Activated naive CD4-positive, alpha-beta T cell treated with anti-CD3 and anti-CD28 coated beads for 36 hours (primary cell): ENCODE measurements around the gene RFESD. TPM values are rescaled to one million over a fixed set of nuclear protein-coding genes. Genes with fewer than 3 reads are reported as not detected.
"Not testable (repeated sequence)": the region's sequence is repeated elsewhere in the genome, so short reads cannot be mapped to it uniquely, and the experiment has no call there.

Source experiments
- CTCF ChIA-PET: fragments of 350-600 bp; sonication (Branson Sonifier 250); formaldehyde crosslinking; loops from one replicate; lab custom pipeline; 2021; ENCODE audit warnings: antibody characterized with exemption; lab: Charles Lee
- DNase-seq: peaks from one replicate; pipeline ENCODE4 v3.0.0-alpha.2; 2020
- H3K27ac Mint-ChIP-seq: one replicate; pipeline ENCODE4 v1.8.0; 2021; ENCODE audit warnings: mild to moderate bottlenecking, mixed read lengths
- H3K27me3 Mint-ChIP-seq: one replicate; pipeline ENCODE4 v1.8.0; 2021; ENCODE audit warnings: low read depth, mixed read lengths
- H3K36me3 Mint-ChIP-seq: one replicate; pipeline ENCODE4 v1.8.0; 2021; ENCODE audit warnings: low read depth, mixed read lengths
- H3K4me1 Mint-ChIP-seq: one replicate; pipeline ENCODE4 v1.8.0; 2021; ENCODE audit warnings: low read depth, mixed read lengths
- H3K4me3 Mint-ChIP-seq: one replicate; pipeline ENCODE4 v1.8.0; 2021; ENCODE audit warnings: mild to moderate bottlenecking, moderate library complexity, mixed read lengths
- H3K9me3 Mint-ChIP-seq: one replicate; pipeline ENCODE4 v1.8.0; 2021; ENCODE audit warnings: mixed read lengths
- intact Hi-C: fragments of 100-400 bp; cut with micrococcal nuclease; formaldehyde crosslinking; loops from one replicate; pipeline ENCODE4 v1.15.1; 2023
- total RNA-seq, 2 experiments: library from RNA; stranded (reverse); gene quantifications; one replicate each; pipeline ENCODE4 v1.2.3, GENCODE V29; 2021

RFESD gene
- total RNA-seq, 2 experiments from 2014 or later, result 9.1 to 9.7 TPM

DNA sequence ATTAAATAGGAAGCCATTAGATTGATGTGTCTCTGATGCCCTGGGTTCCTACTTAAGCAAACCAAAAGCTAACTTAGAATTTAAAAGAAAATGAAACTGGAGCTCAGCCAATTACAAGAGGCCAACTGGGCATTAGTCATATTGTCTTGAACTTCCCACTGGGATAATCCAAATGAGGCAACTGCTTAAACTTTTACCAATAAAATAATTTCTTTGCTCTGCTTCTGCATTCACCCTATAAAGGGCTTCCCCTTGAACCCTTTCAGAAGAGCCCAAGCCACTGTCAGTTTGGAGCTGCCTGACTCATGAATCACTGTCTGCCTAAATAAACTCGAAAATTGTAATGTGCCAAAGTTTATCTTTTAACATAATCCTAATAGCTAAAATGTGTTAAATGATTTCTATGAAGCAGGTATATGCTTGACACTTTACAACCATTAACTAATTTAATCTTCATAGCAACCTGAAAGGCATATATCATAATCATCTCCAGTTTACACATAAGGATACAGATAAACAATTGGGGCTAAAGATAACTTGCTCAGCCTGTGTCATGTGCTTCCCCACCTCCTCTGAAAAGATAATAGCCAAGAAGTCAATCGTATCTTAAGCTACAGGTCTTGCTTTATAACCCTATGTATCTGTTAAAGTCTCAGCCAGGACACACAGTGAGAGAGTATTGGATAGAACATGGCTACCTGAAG lies 15.2 kb upstream of the RFESD start:
- no peak for DNase-seq
- Mint-ChIP-seq H3K36me3 (no peaks in the 10 kb centered on the region), H3K4me3 (peak overlapping the region; percentile 53), H3K9me3 (peaks cover 7% of the 10 kb centered on the region), H3K27me3 (no peaks in the 10 kb centered on the region), H3K4me1 (peaks cover 20% of the 10 kb centered on the region), H3K27ac (peak overlapping the region; percentile 94)
- intact Hi-C loops, result loop anchor here (5.0 kb wide), 2 partner anchors 331 to 906 kb away; partner anchors contain the start of gene ELL2
- CTCF ChIA-PET, result interaction anchor here (0.6 to 2.9 kb wide), 5 partner anchors 9 to 327 kb away, joined by 3 to 27 read pairs (median 6); partner anchors contain the start of gene RFESD

DNA sequence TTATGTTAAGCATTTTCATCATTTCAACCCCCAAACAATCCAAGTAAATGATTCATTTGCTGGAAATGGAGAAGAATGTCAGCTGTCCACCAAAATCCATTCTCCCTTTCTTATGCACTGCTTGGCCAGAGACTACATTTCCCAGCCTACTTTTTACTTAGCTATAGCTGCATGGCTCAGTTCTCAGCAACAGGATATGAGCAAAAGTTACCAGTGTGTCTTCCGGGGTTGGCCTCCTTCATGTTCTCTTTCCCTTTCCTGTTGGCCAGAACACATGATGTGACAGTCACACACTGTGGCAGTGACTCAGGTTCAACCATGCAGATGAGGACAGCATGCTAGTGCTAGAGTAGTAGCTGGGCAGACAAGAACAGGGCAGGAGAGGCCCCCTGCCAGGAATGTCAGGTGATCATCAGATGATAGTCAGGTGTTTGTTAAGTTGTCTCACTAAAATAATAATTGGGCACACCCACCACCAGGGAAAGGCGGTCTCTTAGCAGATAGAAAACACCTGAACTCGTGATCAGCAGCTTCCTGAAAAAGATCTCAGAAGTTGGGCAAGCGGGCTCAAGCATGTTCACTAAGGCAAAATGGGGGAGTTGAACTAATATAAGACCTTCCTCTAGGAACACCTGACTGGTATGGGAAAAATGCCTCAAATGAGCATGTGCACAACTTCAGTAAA lies 14.4 kb upstream of the RFESD start:
- DNase-seq, result peak; percentile 89
- peaks cover 20% of the 10 kb centered on the region for H3K4me1 Mint-ChIP-seq
- H3K27ac Mint-ChIP-seq, result peak overlapping the region; percentile 94
- intact Hi-C loops, result loop anchor here (1.0 to 5.0 kb wide), 8 partner anchors 14 to 905 kb away; partner anchors contain the start of genes ARSK, ELL2 and RFESD
- H3K9me3 Mint-ChIP-seq, result peaks cover 7% of the 10 kb centered on the region
- no peaks in the 10 kb centered on the region for H3K27me3 Mint-ChIP-seq
- CTCF ChIA-PET, result interaction anchor here (0.6 to 2.9 kb wide), 5 partner anchors 10 to 326 kb away, joined by 3 to 27 read pairs (median 6); partner anchors contain the start of gene RFESD
- no peaks in the 10 kb centered on the region for H3K36me3 Mint-ChIP-seq
- H3K4me3 Mint-ChIP-seq, result peak overlapping the region; percentile 53

DNA sequence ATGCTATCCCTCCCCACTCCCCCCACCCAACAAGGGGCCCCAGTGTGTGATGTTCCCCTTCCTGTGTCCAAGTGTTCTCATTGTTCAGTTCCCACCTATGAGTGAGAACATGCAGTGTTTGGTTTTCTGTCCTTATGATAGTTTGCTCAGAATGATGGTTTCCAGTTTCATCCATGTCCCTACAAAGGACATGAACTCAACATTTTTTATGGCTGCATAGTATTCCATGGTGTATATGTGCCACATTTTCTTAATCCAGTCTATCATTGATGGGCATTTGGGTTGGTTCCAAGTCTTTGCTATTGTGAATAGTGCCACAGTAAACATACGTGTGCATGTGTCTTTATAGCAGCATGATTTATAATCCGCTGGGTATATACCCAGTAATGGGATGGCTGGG lies 13.6 kb upstream of the RFESD start:
- Mint-ChIP-seq H3K27ac (peak overlapping the region; percentile 39), H3K4me1 (peaks cover 20% of the 10 kb centered on the region)
- not testable (repeated sequence) for H3K36me3 Mint-ChIP-seq, H3K9me3 Mint-ChIP-seq, DNase-seq, H3K4me3 Mint-ChIP-seq, H3K27me3 Mint-ChIP-seq
- intact Hi-C loops, result loop anchor here (1.0 to 5.0 kb wide), 8 partner anchors 13 to 904 kb away; partner anchors contain the start of genes ARSK, ELL2 and RFESD
- CTCF ChIA-PET, result interaction anchor here (2.9 kb wide), 1 partner anchor 10 kb away, joined by 27 read pairs; no protein-coding TSS in a partner anchor

DNA sequence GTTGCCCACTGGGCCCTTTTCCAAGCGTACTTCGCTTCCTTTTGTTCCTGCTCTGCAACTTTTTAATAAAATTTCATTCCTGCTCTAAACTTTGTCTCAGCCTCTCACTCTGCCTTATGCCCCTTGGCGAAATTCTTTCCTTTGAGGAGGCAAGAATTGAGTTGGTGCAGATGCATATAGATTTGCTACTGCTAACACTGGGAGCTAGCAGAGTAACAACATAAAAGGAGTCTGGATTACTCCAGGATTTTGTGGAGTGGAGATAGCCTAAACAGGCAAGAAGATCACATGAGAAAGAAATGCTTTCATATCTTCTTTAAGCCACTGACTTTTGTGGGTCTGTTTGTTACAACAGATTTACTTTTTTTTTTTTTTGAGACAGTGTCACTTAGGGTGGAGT lies 12.9 kb upstream of the RFESD start:
- peaks cover 7% of the 10 kb centered on the region for H3K9me3 Mint-ChIP-seq
- H3K27ac Mint-ChIP-seq, result no peak overlapping the region
- no peaks in the 10 kb centered on the region for H3K27me3 Mint-ChIP-seq
- intact Hi-C loops, result loop anchor here (5.0 kb wide), 2 partner anchors 329 to 904 kb away; partner anchors contain the start of gene ELL2
- peaks cover 23% of the 10 kb centered on the region for H3K4me1 Mint-ChIP-seq
- H3K36me3 Mint-ChIP-seq, result no peaks in the 10 kb centered on the region
- DNase-seq, result no peak
- no peak overlapping the region for H3K4me3 Mint-ChIP-seq
- CTCF ChIA-PET, result no interaction called here

DNA sequence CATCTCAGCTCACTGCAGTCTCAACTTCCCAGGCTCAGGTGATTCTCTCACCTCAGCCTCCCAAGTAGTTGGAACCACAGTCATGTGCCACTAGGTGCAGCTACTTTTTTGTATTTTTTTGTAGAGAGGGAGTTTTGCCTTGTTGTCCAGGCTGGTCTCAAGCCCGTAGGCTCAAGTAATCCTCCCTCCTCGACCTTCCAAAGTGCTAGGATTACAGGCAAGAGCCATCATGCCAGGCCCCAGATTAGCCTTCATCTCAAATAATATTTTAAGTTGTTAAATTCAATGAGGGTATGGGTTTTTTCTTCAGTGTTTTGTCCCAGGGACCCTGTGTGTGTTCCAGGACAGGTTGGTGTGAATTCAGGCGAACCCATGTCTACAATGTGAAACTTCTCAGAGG lies 12.5 kb upstream of the RFESD start:
- Mint-ChIP-seq H3K4me3 (no peak overlapping the region), H3K27me3 (no peaks in the 10 kb centered on the region), H3K4me1 (peaks cover 23% of the 10 kb centered on the region), H3K9me3 (peaks cover 7% of the 10 kb centered on the region), H3K36me3 (no peaks in the 10 kb centered on the region), H3K27ac (no peak overlapping the region)
- no peak for DNase-seq
- CTCF ChIA-PET, result interaction anchor here (0.7 kb wide), 1 partner anchor 147 kb away, joined by 6 read pairs; no protein-coding TSS in a partner anchor
- intact Hi-C loops, result loop anchor here (5.0 kb wide), 2 partner anchors 328 to 903 kb away; partner anchors contain the start of gene ELL2

DNA sequence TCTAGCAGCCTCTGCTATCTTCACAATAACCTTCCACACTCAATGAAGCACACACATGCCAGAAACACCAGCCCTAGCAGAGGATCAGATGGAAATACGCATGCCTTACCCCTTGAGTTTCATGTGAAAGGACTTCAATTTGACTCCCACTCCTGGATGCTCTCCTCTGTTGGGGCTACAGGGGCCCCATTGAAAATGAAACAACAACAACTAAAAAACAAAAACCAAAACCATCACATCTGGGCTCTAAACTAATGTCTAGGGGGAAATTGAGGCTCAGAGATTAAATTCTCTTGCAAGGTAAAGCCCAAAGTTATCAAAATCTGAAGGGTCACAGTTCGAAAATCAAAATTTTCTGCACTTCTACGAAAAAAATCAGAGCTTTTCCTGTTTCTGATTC lies 7.9 kb upstream of the RFESD start:
- DNase-seq, result no peak
- H3K9me3 Mint-ChIP-seq, result no peaks in the 10 kb centered on the region
- intact Hi-C loops, result no loop called here
- no peak overlapping the region for H3K27ac Mint-ChIP-seq
- no peak overlapping the region for H3K4me3 Mint-ChIP-seq
- CTCF ChIA-PET, result no interaction called here
- no peaks in the 10 kb centered on the region for H3K36me3 Mint-ChIP-seq
- peaks cover 4% of the 10 kb centered on the region for H3K4me1 Mint-ChIP-seq
- no peaks in the 10 kb centered on the region for H3K27me3 Mint-ChIP-seq

DNA sequence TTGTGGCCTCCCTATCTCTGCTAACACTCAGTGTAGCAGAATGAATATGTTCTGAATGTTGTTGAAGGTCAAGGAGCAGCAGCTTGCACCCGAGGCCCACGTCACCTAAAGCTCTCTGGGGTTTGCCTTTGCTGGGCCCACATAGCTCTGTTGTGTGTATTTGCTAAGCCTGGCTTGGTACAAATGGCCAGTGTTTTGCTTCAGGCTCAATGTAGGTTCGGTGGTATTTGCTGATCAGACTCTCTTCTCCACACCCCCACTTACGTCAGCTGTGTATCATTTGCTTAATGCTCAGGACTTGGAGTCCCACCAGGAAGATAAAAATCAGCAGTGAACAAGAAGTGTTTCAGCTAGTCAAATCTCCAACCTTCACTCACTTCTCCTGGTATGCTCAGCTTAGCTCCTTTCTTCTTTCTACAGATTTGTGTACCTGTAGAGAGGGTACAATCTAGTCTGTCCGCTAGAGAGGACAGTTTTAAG lies 4.8 kb upstream of the RFESD start:
- no peak overlapping the region for H3K27ac Mint-ChIP-seq
- H3K27me3 Mint-ChIP-seq, result no peaks in the 10 kb centered on the region

DNA sequence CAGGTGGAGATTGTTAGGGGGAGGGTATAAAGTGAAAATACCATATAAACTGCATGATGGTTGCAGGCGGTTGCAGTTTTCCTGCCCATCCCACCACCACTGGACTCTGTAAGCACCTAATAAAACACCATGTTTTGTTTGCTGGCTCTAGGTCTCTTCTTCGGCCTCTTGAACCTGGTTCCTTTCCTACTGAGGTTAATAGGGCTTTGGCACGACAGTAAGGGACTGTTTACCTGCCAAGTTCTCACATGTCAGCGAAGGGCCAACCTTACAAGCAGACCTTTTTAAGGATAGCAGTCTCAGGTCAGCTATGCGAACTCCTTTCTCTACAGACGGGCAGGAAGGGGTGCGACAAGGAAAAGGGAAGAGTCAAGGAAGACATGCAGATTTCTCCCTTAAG lies 3.4 kb upstream of the RFESD start:
- H3K27ac Mint-ChIP-seq, result no peak overlapping the region
- CTCF ChIA-PET, result interaction anchor here (0.6 to 7.3 kb wide), 11 partner anchors 7 to 423 kb away, joined by 3 to 63 read pairs (median 10); no protein-coding TSS in a partner anchor
- H3K27me3 Mint-ChIP-seq, result no peaks in the 10 kb centered on the region

More for the DNA sequence above, 4.8 kb upstream of the RFESD start:
- DNase-seq, result no peak
- H3K9me3 Mint-ChIP-seq, result no peaks in the 10 kb centered on the region
- intact Hi-C loops, result loop anchor here (10.0 kb wide), 2 partner anchors 433 to 1163 kb away; partner anchors contain the start of gene ERAP1
- CTCF ChIA-PET, result interaction anchor here (1.1 to 7.3 kb wide), 7 partner anchors 10 to 206 kb away, joined by 3 to 63 read pairs (median 10); no protein-coding TSS in a partner anchor
- H3K4me1 Mint-ChIP-seq, result peaks cover 20% of the 10 kb centered on the region
- no peaks in the 10 kb centered on the region for H3K36me3 Mint-ChIP-seq
- no peak overlapping the region for H3K4me3 Mint-ChIP-seq

DNA sequence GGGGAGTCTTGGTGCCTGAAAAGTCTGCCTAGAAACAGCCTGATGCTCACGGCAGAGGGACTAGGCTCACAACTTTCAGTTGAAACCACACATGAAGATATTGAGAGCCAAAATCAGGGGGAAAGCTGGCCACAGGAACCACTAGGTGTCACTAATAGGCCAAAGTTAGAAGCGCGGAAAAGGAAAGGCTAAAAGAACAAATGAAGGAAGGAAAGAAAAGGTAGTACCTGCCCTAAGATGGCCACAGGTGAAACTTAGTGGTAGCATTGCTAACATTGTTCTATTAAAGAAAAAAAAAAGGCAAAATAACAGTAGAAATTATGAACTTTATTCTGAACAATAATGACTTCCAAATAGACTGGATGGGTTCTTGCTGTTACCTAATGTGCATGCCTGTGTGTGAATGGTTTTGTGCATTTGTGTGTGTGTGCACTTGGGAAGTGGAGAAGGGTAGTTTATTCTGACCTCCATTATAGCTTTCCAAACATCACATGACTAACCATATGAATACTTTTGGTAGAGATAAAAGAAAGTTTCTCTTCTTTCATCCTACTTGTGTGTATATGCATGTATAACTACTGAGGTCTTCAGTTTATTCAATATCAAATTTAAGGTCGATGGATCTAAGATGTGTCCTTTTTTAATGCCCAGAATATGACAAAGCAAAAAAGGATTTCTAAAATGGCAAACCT lies 2.1 kb upstream of the RFESD start:
- CTCF ChIA-PET, result interaction anchor here (0.6 to 7.3 kb wide), 16 partner anchors 9 to 1238 kb away, joined by 3 to 63 read pairs (median 5); no protein-coding TSS in a partner anchor
- no peak overlapping the region for H3K4me3 Mint-ChIP-seq
- no peaks in the 10 kb centered on the region for H3K27me3 Mint-ChIP-seq
- H3K9me3 Mint-ChIP-seq, result no peaks in the 10 kb centered on the region
- H3K36me3 Mint-ChIP-seq, result no peaks in the 10 kb centered on the region
- intact Hi-C loops, result loop anchor here (1.0 to 10.0 kb wide), 11 partner anchors 20 to 1538 kb away; partner anchors contain the start of genes CAST, ERAP1 and RIOK2
- H3K4me1 Mint-ChIP-seq, result peaks cover 31% of the 10 kb centered on the region
- DNase-seq, result peak; percentile 70
- H3K27ac Mint-ChIP-seq, result no peak overlapping the region

More for the DNA sequence above, 3.4 kb upstream of the RFESD start:
- Mint-ChIP-seq H3K4me3 (no peak overlapping the region), H3K36me3 (no peaks in the 10 kb centered on the region), H3K9me3 (no peaks in the 10 kb centered on the region), H3K4me1 (peaks cover 25% of the 10 kb centered on the region)
- intact Hi-C loops, result loop anchor here (10.0 kb wide), 2 partner anchors 432 to 1162 kb away; partner anchors contain the start of gene ERAP1
- no peak for DNase-seq

DNA sequence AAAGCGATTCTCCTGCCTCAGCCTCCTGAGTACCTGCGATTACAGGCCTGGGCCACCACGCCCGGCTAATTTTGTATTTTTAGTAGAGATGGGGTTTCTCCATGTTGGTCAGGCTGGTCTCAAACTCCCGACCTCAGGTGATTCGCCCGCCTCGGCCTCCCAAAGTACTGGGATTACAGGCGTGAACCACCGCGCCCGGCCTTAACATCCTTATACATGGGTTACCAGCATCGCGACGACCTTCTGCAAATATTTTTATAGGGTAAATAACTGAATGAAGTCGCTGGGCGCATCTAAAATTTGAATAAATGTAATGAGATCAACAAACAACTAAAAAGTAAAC lies 380 bp upstream of the RFESD start:
- intact Hi-C loops, result loop anchor here (1.0 to 10.0 kb wide), 16 partner anchors 14 to 1536 kb away; partner anchors contain the start of genes ARSK, CAST, ELL2 and ERAP1
- Mint-ChIP-seq H3K4me3 (peak overlapping the region; percentile 82), H3K4me1 (peaks cover 34% of the 10 kb centered on the region), H3K27ac (peak overlapping the region; percentile 83)
- not testable (repeated sequence) for H3K36me3 Mint-ChIP-seq, H3K27me3 Mint-ChIP-seq, DNase-seq, H3K9me3 Mint-ChIP-seq
- CTCF ChIA-PET, result interaction anchor here (0.6 to 7.3 kb wide), 10 partner anchors 9 to 893 kb away, joined by 3 to 63 read pairs (median 6); partner anchors contain the start of gene GPR150
